PC-9 (cell line): ENCODE data around the gene CLDN8.

Experiments
- CTCF ChIP-seq: fragments of 200-600 bp; sonication (generic); conservative IDR thresholded peaks from 2 replicates; pipeline ENCODE4 v1.6.1; 2017; ENCODE audit warnings: mixed run types, antibody characterized with exemption, mild to moderate bottlenecking, moderate library complexity
- EZH2 ChIP-seq: fragments of 200-600 bp; sonication (generic); IDR thresholded peaks from 2 replicates; pipeline ENCODE4 v1.8.0; 2017; ENCODE audit warnings: antibody characterized with exemption, low read depth

- TF ChIP-seq EZH2 = no peak
- no peak for TF ChIP-seq CTCF
These were observed 27.8 kb upstream of the CLDN8 start for GRCh38 chr21:30243691-30244090.
